Measurements from ENCODE around the gene UCN2.

DNA sequence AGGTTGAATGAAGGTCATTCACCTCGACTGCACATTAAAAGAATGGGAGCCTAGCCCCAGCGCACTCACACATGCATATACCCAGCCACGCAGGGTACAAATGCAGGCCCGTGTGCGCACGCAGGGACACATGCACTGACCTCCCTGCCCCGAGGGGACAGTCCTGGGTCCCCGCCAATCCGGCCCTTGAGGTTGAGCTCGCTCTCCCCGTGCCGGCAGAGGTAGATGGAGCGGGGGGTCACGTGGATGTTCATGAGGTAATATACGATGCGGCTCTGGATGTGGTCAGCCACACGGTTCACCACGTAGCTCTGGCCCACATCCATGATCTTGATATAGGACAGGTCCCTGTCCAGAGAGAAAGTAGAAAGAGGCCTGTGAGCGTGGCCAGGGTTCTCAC is 27.5 kb downstream of the UCN2 start:
- TF ChIP-seq, protein P1, sequence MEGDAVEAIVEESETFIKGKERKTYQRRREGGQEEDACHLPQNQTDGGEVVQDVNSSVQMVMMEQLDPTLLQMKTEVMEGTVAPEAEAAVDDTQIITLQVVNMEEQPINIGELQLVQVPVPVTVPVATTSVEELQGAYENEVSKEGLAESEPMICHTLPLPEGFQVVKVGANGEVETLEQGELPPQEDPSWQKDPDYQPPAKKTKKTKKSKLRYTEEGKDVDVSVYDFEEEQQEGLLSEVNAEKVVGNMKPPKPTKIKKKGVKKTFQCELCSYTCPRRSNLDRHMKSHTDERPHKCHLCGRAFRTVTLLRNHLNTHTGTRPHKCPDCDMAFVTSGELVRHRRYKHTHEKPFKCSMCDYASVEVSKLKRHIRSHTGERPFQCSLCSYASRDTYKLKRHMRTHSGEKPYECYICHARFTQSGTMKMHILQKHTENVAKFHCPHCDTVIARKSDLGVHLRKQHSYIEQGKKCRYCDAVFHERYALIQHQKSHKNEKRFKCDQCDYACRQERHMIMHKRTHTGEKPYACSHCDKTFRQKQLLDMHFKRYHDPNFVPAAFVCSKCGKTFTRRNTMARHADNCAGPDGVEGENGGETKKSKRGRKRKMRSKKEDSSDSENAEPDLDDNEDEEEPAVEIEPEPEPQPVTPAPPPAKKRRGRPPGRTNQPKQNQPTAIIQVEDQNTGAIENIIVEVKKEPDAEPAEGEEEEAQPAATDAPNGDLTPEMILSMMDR (IDR thresholded peaks at IDR 0.05) = no peak
- no peak for TF ChIP-seq POLR2A (IDR thresholded peaks at IDR 0.05)

All from uterus (tissue), 2 donors.